ENCODE results near the gene TCHHL1. TPM values are rescaled to one million over a fixed set of nuclear protein-coding genes. Genes with fewer than 3 reads are reported as not detected.

The TCHHL1 gene
- total and polyA plus RNA-seq, 9 of the 15 experiments (the other 6 are each of a cell fraction or from before 2014, with no cell fraction given), result not detected

DNA sequence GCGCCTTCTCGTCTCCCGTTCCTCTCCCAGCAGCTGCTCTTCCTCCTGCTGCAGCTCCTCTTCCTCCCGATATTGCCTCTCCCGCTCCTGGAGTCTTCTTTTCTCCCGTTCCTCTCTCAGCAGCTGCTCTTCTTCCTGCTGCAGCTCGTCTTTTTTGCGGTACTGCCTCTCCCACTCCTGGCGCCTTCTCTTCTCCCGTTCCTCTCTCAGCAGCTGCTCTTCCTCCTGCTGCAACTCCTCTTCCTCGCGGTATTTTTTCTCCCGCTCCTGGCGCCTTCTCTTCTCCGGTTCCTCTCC is 21.1 kb upstream of the TCHHL1 start:
- Histone ChIP-seq H3K9ac (ENCODE audit: insufficient read depth in 1 of 2, low read depth in 2 of 2, low read length in 2 of 2) (no peak overlapping the region), H3K9me1 (ENCODE audit: control insufficient read depth, insufficient read depth, low read length) (no peaks in the 10 kb centered on the region), H3K9me3 (replicated peaks; ENCODE audit: control insufficient read depth, insufficient read depth, low read depth, low read length) (no peaks in the 10 kb centered on the region), H3K36me3 (ENCODE audit: control insufficient read depth, insufficient read depth, low read length) (no peaks in the 10 kb centered on the region), H3K4me1 (replicated peaks in 1 of 2; ENCODE audit: control insufficient read depth in 2 of 2, insufficient read depth in 2 of 2, low read length in 2 of 2) (peaks cover 0 to 14% of the 10 kb centered on the region in 2 experiments; a peak in 1 of 5 replicates), H4K20me1 (replicated peaks; ENCODE audit: control insufficient read depth, insufficient read depth, low read length) (no peaks in the 10 kb centered on the region), H3K4me3 (no peak overlapping the region), H3K4me2 (ENCODE audit: insufficient read depth, low read length) (no peak overlapping the region), H3K79me2 (ENCODE audit: control insufficient read depth, insufficient read depth, low read length) (no peaks in the 10 kb centered on the region), H3K27ac (ENCODE audit: extremely low read depth, low read depth, low read length) (no peak overlapping the region), H3K27me3 (ENCODE audit: control insufficient read depth in 2 of 2, insufficient read depth in 2 of 2, low read length in 2 of 2) (peaks cover 11 to 57% of the 10 kb centered on the region in 2 experiments; a peak in 3 of 5 replicates), H2AFZ (ENCODE audit: low read depth, low read length) (no peak overlapping the region)
- BruUV-seq (replicated peaks), result no TSS peak
- FAIRE-seq (no peak), DNase-seq (ENCODE audit: extremely low read depth in 1 of 4, low spot score in 3 of 4) (no peak), ATAC-seq (no peak)
- POLR2A ChIA-PET, result interaction anchor here (0.7 to 1.5 kb wide), 2 partner anchors 8 to 9 kb away, joined by 3 to 5 read pairs; no protein-coding TSS in a partner anchor
- WGBS (ENCODE audit: insufficient coverage, low coverage, missing lambda C conversion rate), result 15% methylated on average over 13 of the region's 15 CpGs
- in situ Hi-C loops (cut with MboI) (no loop called here), intact Hi-C loops (cut with micrococcal nuclease) (no loop called here)
- CTCF ChIA-PET (ENCODE audit: low intra/inter-chr PET ratio), result no interaction called here
- TF ChIP-seq HMGN3 (IDR thresholded peaks at IDR 0.05; ENCODE audit: borderline replicate concordance, extremely low read depth, insufficient read length, low read depth, low read length) (no peak), SMAD2 (IDR thresholded peaks at IDR 0.05; ENCODE audit: low read depth, low read length) (no peak), ZC3H8 (IDR thresholded peaks at IDR 0.05) (no peak), CSDE1 (IDR thresholded peaks at IDR 0.05) (no peak), EWSR1 (IDR thresholded peaks at IDR 0.05; ENCODE audit: borderline replicate concordance, low read depth, partially characterized antibody) (no peak), CBX8 (IDR thresholded peaks at IDR 0.05; ENCODE audit: borderline replicate concordance, extremely low read depth, low read depth, low read length, poor library complexity, severe bottlenecking) (no peak), ZNF77 (CRISPR knock-in tag; IDR thresholded peaks at IDR 0.05) (no peak), ZNF644 (tag; IDR thresholded peaks at IDR 0.05; ENCODE audit: low read depth) (no peak), RBM15 (IDR thresholded peaks at IDR 0.05; ENCODE audit: insufficient read depth, low read length) (no peak), ZNF408 (CRISPR knock-in tag; IDR thresholded peaks at IDR 0.05; ENCODE audit: low read depth) (no peak), SRSF1 (IDR thresholded peaks at IDR 0.05; ENCODE audit: low read depth, low read length) (no peak), JUND (IDR thresholded peaks at IDR 0.05; ENCODE audit: borderline replicate concordance, low read depth, low read length) (no peak), JUND (tag; IDR thresholded peaks at IDR 0.05; ENCODE audit: borderline replicate concordance, low read depth, low read length) (no peak)
- TF ChIP-seq, protein P1, sequence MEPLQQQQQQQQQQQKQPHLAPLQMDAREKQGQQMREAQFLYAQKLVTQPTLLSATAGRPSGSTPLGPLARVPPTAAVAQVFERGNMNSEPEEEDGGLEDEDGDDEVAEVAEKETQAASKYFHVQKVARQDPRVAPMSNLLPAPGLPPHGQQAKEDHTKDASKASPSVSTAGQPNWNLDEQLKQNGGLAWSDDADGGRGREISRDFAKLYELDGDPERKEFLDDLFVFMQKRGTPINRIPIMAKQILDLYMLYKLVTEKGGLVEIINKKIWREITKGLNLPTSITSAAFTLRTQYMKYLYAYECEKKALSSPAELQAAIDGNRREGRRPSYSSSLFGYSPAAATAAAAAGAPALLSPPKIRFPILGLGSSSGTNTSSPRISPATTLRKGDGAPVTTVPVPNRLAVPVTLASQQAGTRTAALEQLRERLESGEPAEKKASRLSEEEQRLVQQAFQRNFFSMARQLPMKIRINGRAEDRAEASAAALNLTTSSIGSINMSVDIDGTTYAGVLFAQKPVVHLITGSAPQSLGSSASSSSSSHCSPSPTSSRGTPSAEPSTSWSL (CRISPR knock-in tag; IDR thresholded peaks at IDR 0.05; ENCODE audit: borderline replicate concordance), result no peak
- TF ChIP-seq, protein P2, sequence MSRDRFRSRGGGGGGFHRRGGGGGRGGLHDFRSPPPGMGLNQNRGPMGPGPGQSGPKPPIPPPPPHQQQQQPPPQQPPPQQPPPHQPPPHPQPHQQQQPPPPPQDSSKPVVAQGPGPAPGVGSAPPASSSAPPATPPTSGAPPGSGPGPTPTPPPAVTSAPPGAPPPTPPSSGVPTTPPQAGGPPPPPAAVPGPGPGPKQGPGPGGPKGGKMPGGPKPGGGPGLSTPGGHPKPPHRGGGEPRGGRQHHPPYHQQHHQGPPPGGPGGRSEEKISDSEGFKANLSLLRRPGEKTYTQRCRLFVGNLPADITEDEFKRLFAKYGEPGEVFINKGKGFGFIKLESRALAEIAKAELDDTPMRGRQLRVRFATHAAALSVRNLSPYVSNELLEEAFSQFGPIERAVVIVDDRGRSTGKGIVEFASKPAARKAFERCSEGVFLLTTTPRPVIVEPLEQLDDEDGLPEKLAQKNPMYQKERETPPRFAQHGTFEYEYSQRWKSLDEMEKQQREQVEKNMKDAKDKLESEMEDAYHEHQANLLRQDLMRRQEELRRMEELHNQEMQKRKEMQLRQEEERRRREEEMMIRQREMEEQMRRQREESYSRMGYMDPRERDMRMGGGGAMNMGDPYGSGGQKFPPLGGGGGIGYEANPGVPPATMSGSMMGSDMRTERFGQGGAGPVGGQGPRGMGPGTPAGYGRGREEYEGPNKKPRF (IDR thresholded peaks at IDR 0.05; ENCODE audit: low read depth, low read length), result no peak
- TF ChIP-seq, protein P3, sequence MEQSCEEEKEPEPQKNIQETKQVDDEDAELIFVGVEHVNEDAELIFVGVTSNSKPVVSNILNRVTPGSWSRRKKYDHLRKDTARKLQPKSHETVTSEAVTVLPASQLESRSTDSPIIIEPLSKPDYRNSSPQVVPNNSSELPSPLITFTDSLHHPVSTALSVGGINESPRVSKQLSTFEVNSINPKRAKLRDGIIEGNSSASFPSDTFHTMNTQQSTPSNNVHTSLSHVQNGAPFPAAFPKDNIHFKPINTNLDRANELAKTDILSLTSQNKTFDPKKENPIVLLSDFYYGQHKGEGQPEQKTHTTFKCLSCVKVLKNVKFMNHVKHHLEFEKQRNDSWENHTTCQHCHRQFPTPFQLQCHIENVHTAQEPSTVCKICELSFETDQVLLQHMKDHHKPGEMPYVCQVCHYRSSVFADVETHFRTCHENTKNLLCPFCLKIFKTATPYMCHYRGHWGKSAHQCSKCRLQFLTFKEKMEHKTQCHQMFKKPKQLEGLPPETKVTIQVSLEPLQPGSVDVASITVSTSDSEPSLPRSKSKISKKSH (CRISPR knock-in tag; IDR thresholded peaks at IDR 0.05), result no peak
- TF ChIP-seq, protein P4, sequence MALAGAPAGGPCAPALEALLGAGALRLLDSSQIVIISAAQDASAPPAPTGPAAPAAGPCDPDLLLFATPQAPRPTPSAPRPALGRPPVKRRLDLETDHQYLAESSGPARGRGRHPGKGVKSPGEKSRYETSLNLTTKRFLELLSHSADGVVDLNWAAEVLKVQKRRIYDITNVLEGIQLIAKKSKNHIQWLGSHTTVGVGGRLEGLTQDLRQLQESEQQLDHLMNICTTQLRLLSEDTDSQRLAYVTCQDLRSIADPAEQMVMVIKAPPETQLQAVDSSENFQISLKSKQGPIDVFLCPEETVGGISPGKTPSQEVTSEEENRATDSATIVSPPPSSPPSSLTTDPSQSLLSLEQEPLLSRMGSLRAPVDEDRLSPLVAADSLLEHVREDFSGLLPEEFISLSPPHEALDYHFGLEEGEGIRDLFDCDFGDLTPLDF (CRISPR knock-in tag; IDR thresholded peaks at IDR 0.05), result no peak
